Keratinocyte (primary cell): ENCODE measurements around the gene UPF1. TPM values are rescaled to one million over a fixed set of nuclear protein-coding genes. Genes with fewer than 3 reads are reported as not detected.

Experiments
- DNase-seq: peaks from one replicate; pipeline ENCODE4 v3.0.0-alpha.2; 2011; ENCODE audit warnings: low read depth, missing footprints, low spot score
- FAIRE-seq: peaks from 2 replicates; lab custom pipeline; 2011; peaks lifted over from hg19 to GRCh38; lab: Jason Lieb, UNC
- H2AFZ ChIP-seq: 2 replicates; pipeline ENCODE4 v1.6.0; 2012; ENCODE audit warnings: low read length, control low read depth, inconsistent platforms; ENCODE audit not compliant: control insufficient read depth
- H3K27ac ChIP-seq: 2 replicates; pipeline ENCODE4 v1.5.1; 2011; ENCODE audit warnings: low read length; ENCODE audit not compliant: control insufficient read depth, insufficient read depth
- H3K27me3 ChIP-seq: 3 replicates; pipeline ENCODE4 v1.6.0; 2011; ENCODE audit warnings: low read length; ENCODE audit not compliant: control insufficient read depth, insufficient read depth; ENCODE audit errors: extremely low read depth
- H3K36me3 ChIP-seq, 2 experiments: 2 replicates in 1 of 2; 3 replicates in 1 of 2; pipeline ENCODE4 v1.5.1; 2011; ENCODE audit warnings: low read length in 2 of 2, mild to moderate bottlenecking in 1 of 2; ENCODE audit not compliant: control insufficient read depth in 2 of 2, insufficient read depth in 2 of 2; ENCODE audit errors: extremely low read depth in 1 of 2
- H3K4me1 ChIP-seq: 3 replicates; pipeline ENCODE4 v1.5.1; 2011; ENCODE audit warnings: low read length; ENCODE audit not compliant: control insufficient read depth, insufficient read depth; ENCODE audit errors: extremely low read depth
- H3K4me2 ChIP-seq: 3 replicates; pipeline ENCODE4 v1.6.0; 2011; ENCODE audit warnings: low read depth, low read length; ENCODE audit not compliant: control insufficient read depth, insufficient read depth; ENCODE audit errors: extremely low read depth
- H3K4me3 ChIP-seq, 3 experiments: fragments of 200-600 bp in 1 of 3; sonication (generic) in 1 of 3; 2 replicates in 2 of 3; 3 replicates in 1 of 3; pipeline ENCODE4 v1.5.1; 2011 to 2016; ENCODE audit warnings: low read length in 3 of 3, mild to moderate bottlenecking in 3 of 3, control low read depth in 2 of 3, inconsistent platforms in 1 of 3, low read depth in 1 of 3, mixed read lengths in 1 of 3, mixed run types in 1 of 3, moderate library complexity in 1 of 3; ENCODE audit not compliant: control insufficient read depth in 2 of 3, insufficient read depth in 2 of 3; ENCODE audit errors: extremely low read depth in 1 of 3
- H3K79me2 ChIP-seq: 2 replicates; pipeline ENCODE4 v1.6.0; 2012; ENCODE audit warnings: low read length; ENCODE audit not compliant: control insufficient read depth, insufficient read depth
- H3K9ac ChIP-seq: 3 replicates; pipeline ENCODE4 v1.6.0; 2011; ENCODE audit warnings: low read length; ENCODE audit not compliant: control insufficient read depth, insufficient read depth; ENCODE audit errors: extremely low read depth
- H3K9me1 ChIP-seq: 3 replicates; pipeline ENCODE4 v1.6.0; 2011; ENCODE audit warnings: low read length; ENCODE audit not compliant: control insufficient read depth, insufficient read depth; ENCODE audit errors: extremely low read depth
- H3K9me3 ChIP-seq: 2 replicates; pipeline ENCODE4 v1.5.1; 2012; ENCODE audit warnings: low read depth, low read length; ENCODE audit not compliant: control insufficient read depth
- H4K20me1 ChIP-seq: 3 replicates; pipeline ENCODE4 v1.6.0; 2011; ENCODE audit warnings: low read length; ENCODE audit not compliant: control insufficient read depth, insufficient read depth; ENCODE audit errors: extremely low read depth
- EZH2 ChIP-seq: IDR thresholded peaks from one replicate; pipeline ENCODE4 v1.6.1; 2012; ENCODE audit warnings: inconsistent platforms, mild to moderate bottlenecking, low read length, moderate library complexity
- dilution Hi-C: fragments of 300-500 bp; cut with MboI; formaldehyde crosslinking; loops from one replicate; pipeline ENCODE4 v1.7.0; 2020; ENCODE audit warnings: low sequenced_read_pairs; ENCODE audit not compliant: extremely low pct_ligation_motif_present
- polyA plus RNA-seq, 5 experiments: library from polyadenylated mRNA; depleted of rRNA in 3 of 5; stranded (reverse) in 3 of 5; stranded (forward) in 1 of 5; unstranded in 1 of 5; fragments of >200 nt; gene quantifications; 1 replicate in 1 of 5; 2 replicates in 3 of 5; 3 replicates in 1 of 5; pipeline versions ENCODE4 v1.2.1 to v1.2.3, GENCODE V29; 2011 to 2012; ENCODE audit warnings: missing spikeins in 2 of 5, low read depth in 1 of 5, low replicate concordance in 1 of 5
- TF ChIP-seq, protein P1 (sequence below), 3 experiments: IDR thresholded peaks in 1 of 3; conservative IDR thresholded peaks in 1 of 3; optimal IDR thresholded peaks in 1 of 3; 2 replicates in 2 of 3; 3 replicates in 1 of 3; pipeline versions ENCODE3 to v1.5.1; 2011; ENCODE audit warnings: low read length in 3 of 3, mild to moderate bottlenecking in 3 of 3, moderate library complexity in 2 of 3, control low read depth in 1 of 3, inconsistent platforms in 1 of 3; ENCODE audit not compliant: insufficient read depth in 2 of 3; ENCODE audit errors: extremely low read depth in 1 of 3

The UPF1 gene
- polyA plus RNA-seq, 1 donor (not counting 4 experiments of a cell fraction or from before 2014, with no cell fraction given) = 33.7 TPM

DNA sequence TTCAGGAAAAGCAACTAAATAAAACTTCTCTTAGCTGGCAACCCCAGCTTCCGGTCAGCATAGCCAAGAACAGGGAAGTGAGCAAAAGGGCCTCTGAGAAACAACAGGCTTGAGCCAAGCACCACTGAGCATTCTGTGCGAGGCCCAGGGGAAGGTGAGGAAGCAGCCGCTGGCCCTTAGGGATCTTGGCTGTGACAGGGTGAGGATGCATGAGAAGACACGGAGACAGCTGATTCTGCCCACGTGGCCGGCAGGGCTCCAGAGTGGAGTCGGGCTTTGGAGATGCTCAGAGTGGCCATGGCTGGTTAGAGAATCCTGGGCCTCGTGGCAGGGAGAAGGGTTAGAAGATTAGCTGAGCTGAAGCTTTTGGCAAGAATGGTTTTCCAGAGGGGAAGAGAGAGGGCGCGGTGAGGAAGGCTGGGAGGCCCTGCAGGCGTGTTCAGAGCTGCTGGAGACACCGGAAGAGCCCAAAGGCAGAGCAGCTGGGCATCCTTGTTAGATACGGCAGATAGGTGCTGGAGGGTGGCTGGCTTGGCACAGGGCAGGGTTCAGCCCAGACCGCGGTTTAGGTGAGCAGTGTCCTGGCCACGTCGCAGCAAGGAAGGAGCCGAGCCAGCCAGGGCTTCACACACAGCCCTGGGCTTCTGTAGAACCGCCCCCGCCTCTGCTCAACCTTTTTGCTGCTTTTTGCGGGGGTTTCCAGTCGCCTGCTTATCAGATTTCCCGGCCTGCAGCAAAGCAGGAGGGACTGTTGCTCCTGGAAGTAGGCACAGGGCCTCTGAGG, 17.3 kb downstream of the UPF1 start:
- H3K4me3 ChIP-seq = no peak overlapping the region
- H3K4me2 ChIP-seq = peak overlapping the region; percentile 39
- H3K27me3 ChIP-seq = no peaks in the 10 kb centered on the region
- H3K9me3 ChIP-seq = no peaks in the 10 kb centered on the region
- DNase-seq (no peak), FAIRE-seq (peak; percentile 41)
- peaks cover 43% of the 10 kb centered on the region for H4K20me1 ChIP-seq
- H3K79me2 ChIP-seq = peaks cover 72% of the 10 kb centered on the region
- H3K9ac ChIP-seq = peak overlapping the region; percentile 30
- peaks cover 8% of the 10 kb centered on the region for H3K9me1 ChIP-seq
- H3K27ac ChIP-seq = peak overlapping the region; percentile 6
- H2AFZ ChIP-seq = no peak overlapping the region
- no peak for TF ChIP-seq EZH2
- TF ChIP-seq, protein P1, sequence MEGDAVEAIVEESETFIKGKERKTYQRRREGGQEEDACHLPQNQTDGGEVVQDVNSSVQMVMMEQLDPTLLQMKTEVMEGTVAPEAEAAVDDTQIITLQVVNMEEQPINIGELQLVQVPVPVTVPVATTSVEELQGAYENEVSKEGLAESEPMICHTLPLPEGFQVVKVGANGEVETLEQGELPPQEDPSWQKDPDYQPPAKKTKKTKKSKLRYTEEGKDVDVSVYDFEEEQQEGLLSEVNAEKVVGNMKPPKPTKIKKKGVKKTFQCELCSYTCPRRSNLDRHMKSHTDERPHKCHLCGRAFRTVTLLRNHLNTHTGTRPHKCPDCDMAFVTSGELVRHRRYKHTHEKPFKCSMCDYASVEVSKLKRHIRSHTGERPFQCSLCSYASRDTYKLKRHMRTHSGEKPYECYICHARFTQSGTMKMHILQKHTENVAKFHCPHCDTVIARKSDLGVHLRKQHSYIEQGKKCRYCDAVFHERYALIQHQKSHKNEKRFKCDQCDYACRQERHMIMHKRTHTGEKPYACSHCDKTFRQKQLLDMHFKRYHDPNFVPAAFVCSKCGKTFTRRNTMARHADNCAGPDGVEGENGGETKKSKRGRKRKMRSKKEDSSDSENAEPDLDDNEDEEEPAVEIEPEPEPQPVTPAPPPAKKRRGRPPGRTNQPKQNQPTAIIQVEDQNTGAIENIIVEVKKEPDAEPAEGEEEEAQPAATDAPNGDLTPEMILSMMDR (optimal IDR thresholded peaks at IDR 0.05 in 1 of 3, IDR thresholded peaks at IDR 0.05 in 1 of 3, conservative IDR thresholded peaks at IDR 0.05 in 1 of 3; ENCODE audit: extremely low read depth in 1 of 3, insufficient read depth in 2 of 3, low read length in 3 of 3) = peak in 1 of 3 experiments; percentile 3
- H3K36me3 ChIP-seq = peaks cover 30 to 49% of the 10 kb centered on the region in 2 experiments
- H3K4me1 ChIP-seq = peaks cover 40% of the 10 kb centered on the region
- dilution Hi-C loops = no loop called here

- dilution Hi-C loops = no loop called here
- peaks cover 31 to 58% of the 10 kb centered on the region in 2 experiments for H3K36me3 ChIP-seq
- FAIRE-seq = no peak
Measured at GRCh38 chr19:18849838-18850400, 18.2 kb downstream of the UPF1 start.

More at GRCh38 chr19:18849838-18850400, 18.2 kb downstream of the UPF1 start:
- TF ChIP-seq, protein P1 (optimal IDR thresholded peaks at IDR 0.05 in 1 of 3, IDR thresholded peaks at IDR 0.05 in 1 of 3, conservative IDR thresholded peaks at IDR 0.05 in 1 of 3; ENCODE audit: extremely low read depth in 1 of 3, insufficient read depth in 2 of 3, low read length in 3 of 3) = no peak
- no peak for TF ChIP-seq EZH2
- H3K4me2 ChIP-seq = peak overlapping the region; percentile 39
- peak overlapping the region; percentile 9 for H3K9ac ChIP-seq
- H3K4me1 ChIP-seq = peaks cover 40% of the 10 kb centered on the region
- no peak for DNase-seq
- peak overlapping the region; percentile 4 for H3K27ac ChIP-seq
- no peaks in the 10 kb centered on the region for H3K27me3 ChIP-seq
- no peaks in the 10 kb centered on the region for H3K9me3 ChIP-seq
- peaks cover 8% of the 10 kb centered on the region for H3K9me1 ChIP-seq
- no peak overlapping the region for H3K4me3 ChIP-seq
- peaks cover 41% of the 10 kb centered on the region for H4K20me1 ChIP-seq
- H3K79me2 ChIP-seq = peaks cover 71% of the 10 kb centered on the region
- no peak overlapping the region for H2AFZ ChIP-seq
